ENCODE measurements around the gene MSL1.

DNA sequence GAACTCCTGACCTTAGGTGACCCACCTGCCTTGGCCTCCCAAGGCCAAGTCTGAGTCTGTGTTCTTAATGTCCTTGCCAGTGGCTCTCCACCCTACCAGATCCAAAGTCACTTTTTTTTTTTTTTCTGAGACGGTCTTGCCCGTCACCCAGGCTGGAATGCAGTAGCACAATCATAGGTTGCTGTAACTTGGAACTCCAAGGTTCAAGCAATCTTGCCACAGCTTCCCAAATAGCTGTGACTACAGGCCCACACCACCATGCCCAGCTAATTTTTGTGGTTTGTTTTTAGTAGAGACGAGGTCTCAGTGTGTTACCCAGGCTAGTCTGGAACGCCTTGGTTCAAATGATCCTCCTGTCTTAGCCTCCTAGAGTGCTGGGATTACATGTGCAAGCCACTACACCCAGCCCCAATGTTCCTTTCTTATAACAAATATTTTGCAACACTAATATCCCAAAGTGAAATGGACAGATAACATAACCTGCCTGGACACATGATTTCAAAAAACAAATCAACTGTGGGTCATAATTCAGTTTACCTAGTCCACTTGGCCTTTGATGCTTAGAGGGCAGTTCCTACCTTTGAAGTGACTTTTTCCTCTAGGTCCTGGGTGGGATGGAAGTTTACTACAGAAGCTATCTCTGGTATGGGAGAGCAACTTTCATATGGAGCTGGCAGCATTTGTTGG, 51.5 kb downstream of the MSL1 start:
- TF ChIP-seq, protein P1, sequence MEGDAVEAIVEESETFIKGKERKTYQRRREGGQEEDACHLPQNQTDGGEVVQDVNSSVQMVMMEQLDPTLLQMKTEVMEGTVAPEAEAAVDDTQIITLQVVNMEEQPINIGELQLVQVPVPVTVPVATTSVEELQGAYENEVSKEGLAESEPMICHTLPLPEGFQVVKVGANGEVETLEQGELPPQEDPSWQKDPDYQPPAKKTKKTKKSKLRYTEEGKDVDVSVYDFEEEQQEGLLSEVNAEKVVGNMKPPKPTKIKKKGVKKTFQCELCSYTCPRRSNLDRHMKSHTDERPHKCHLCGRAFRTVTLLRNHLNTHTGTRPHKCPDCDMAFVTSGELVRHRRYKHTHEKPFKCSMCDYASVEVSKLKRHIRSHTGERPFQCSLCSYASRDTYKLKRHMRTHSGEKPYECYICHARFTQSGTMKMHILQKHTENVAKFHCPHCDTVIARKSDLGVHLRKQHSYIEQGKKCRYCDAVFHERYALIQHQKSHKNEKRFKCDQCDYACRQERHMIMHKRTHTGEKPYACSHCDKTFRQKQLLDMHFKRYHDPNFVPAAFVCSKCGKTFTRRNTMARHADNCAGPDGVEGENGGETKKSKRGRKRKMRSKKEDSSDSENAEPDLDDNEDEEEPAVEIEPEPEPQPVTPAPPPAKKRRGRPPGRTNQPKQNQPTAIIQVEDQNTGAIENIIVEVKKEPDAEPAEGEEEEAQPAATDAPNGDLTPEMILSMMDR (IDR thresholded peaks at IDR 0.05; ENCODE audit: low read length): no peak
- no peak for TF ChIP-seq EZH2 (IDR thresholded peaks at IDR 0.05; ENCODE audit: borderline replicate concordance, low read length)
